GM12874 (cell line): ENCODE data around the gene EPHB3.

ENCODE experiments used
- CTCF ChIP-seq: IDR thresholded peaks from 2 replicates; pipeline ENCODE4 v1.5.1; 2011; ENCODE audit warnings: low read depth, mild to moderate bottlenecking, control low read depth, low read length, moderate library complexity; ENCODE audit not compliant: insufficient read depth

EPHB3 gene

DNA sequence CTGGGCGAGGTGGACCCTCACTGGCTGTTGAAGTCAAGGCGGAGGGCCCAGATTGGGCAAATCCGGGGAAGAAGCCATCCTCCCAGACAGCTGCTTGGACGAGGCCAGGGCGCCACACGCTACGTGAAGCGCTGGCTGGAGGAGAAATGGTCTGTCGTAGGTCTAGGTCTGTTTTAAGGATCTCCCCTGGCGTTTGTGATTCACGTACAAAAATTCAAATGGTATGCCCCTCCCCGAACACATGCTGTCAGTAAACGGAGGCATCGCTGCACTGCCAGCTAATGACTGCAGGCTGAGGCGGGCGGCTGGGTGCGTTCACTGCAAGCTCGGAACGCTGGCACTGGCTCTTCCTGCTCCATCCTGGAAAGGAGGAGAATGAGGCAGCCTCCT lies 69.9 kb downstream of the EPHB3 start:
- TF ChIP-seq CTCF: no peak
